GM18526 (cell line): ENCODE results near the gene PHF13.

Experiments
- POLR2A ChIP-seq: IDR thresholded peaks from 3 replicates; pipeline ENCODE4 v1.6.1; 2011; ENCODE audit not compliant: insufficient read length; ENCODE audit errors: extremely low read depth

The PHF13 gene

GRCh38 chr1:6614929-6615785, 1.6 kb downstream of the PHF13 start:
- TF ChIP-seq POLR2A = no peak

DNA sequence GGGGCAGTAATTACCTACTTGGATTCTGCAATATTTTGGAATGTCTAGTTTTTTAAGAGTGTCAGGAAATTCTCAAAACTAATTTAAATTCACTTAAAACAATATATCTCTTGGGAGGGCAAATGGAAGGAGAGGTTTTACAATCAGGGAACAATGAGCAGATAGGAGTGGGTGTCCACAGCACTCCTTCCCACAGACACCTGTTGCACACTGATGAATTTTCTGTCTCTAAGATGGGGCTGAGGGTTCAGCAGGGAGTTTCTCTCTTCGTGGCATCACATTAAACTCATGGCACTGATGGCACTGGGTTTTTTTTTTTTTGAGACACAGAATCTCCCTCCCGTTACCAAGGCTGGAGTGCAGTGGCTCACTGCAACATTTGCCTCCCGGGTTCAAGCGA, 5.5 kb downstream of the PHF13 start:
- no peak for TF ChIP-seq POLR2A

- TF ChIP-seq POLR2A = no peak
Observed at GRCh38 chr1:6621429-6622391, 8.2 kb downstream of the PHF13 start.

DNA sequence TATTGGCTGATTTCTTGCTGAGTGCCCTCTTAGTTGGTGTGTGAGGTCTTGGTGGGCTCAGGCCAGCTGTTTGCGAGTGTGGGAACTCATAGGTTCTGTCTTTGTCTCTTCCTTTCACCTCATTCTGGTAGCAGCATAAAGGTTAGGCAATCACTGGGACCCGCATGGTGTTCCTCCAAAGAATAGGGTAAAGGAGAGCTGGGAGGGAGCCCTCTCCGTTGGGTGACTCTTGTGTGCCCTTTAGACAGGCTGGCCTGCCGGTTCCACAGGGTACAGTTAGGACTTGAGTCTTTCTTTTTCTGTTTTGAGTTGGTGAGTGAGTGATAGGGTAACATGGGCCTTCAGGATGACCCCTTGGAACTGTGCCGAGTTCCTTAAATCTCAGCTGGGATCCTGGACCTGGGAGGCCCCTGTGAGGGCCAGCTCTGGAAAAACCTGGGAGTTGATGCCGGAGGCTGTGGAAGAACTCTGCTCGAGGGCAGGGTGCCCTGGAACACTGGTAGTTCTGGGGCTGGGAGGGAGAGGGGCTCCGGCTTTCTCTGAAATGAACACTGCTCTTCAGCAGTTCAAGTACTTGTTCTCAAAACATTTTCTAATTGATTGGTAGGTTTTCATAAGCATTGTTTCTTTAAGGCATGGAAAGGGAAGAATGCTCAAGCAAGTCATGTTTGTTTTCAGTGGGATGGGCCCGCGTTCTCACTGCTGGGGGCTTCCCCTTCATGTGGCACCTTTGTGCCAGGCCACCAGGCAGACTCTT, 9.0 kb downstream of the PHF13 start:
- TF ChIP-seq POLR2A = no peak

DNA sequence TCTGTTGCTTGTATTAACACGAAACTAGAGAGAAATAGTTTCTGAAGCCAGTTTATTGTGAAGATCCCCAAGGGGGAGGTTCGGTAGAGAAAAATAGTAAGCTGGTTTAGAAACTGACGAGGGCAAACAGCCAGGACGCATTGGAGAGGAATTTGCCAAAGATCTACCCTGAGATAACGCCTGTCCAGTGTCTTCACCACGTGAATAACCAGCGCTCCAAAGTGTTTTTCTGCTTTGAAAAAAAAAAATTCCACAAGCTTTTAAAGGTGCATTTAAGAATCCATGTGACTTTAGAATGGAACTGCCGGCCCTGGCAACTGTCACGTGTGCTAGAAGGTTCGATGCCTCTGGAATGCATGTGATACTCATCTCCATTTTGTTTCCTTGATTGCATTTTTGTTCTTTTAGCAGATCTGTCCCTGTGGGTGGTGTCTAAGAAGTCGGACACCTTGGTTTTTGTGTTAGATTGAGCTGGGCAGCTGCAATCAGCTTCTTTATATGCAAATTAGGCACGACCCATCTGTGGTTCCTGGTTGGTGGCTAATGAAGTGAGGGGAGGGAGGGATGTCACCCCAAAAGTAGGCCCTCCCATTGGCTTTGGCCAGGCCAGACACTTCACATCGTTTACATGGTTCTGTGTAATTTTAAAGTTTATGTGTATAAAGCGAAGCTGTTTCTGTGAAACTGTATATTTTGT, 9.9 kb downstream of the PHF13 start:
- TF ChIP-seq POLR2A = no peak

DNA sequence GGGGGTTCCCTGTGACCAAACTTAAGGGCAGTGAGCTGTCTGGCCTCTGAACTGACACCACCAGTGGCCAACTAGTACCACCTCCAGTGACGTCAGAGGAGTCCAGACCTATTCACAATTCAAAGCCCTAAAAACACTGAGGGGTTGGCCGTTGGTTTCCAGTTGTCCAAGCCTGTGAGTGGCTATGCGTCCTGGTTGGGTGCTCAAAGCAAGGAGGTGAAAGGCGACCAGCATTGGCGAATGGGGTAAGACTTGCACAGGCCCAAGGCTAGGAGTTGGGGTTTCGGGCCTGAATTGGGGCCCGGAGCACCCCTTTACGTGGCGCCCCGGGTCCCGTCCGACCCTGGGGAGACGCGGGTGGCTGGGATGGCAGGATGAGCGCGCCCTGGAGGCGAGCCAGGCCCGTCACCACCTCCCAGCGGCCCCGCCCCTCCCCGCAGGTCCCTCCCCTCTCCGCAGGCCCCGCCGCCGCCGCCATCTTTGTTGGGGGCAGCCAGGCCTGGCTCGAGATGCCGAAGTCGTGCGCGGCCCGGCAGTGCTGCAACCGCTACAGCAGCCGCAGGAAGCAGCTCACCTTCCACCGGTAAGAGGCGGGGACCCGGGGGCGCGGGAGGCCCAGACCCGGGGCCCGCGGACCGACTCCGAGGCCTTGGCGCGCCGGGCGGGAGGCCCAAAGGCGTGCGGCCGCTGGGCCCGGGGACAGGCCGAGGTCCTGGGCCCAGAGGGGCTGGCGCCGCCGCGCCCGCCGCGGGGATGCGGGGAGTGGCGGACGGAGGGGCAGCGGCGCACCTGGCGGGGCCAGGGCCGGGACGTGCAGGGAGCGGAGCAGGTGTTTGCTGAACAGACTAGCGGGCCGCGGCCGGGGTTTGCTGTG, 11.4 kb downstream of the PHF13 start, which contains the start of gene THAP3:
THAP3 (plus strand) TSS at position 159 of the 874 bp plus-strand sequence; CDS start at position 510, 351 bp downstream.
- TF ChIP-seq POLR2A = no peak

DNA sequence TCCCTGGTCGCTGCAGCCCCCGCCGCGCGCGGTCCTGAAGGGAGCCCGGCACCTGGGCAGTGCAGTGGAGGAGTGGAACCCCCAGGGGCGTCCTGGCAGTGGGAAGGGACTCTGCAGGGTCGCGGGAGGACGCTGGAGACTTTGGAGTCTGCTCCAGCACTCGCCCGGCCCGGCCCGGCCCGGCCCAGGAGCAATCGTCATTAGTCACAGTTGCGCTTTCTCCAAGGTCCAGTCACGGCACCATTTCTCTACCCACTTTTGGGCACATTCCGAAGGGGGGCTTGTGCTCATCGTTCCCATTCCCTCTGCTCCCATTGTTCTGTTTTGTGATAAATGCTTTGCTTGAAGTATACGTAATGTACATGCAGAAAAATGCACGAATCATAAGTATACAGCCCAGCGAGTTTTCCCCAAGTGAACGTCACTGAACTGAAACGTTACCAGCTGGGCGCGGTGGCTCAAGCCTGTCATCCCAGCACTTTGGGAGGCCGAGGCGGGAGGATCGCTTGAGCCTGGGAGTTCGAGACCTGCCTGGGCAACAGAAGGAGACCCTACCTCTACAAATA, 12.1 kb downstream of the PHF13 start:
- TF ChIP-seq POLR2A = no peak

DNA sequence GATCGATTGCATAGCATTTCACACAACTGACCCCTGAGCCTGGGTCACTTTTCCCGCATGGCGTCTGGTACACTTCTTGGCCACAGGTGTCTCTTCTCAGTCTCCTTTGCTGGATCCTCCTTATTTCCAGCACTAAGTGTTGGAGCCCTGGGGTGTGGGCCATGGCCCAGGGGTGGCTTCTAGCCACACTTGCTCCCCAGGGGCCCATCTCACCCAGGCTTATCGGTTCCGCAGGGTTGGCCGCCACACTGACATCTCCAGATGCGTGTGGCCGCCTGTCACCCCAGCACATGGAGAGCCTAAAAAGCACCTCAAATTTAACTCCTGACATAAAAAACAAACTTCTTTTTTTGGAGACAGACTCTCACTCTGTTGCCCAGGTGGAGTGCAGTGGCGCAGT, 13.5 kb downstream of the PHF13 start:
- TF ChIP-seq POLR2A = no peak

GRCh38 chr1:6627841-6628545, 14.5 kb downstream of the PHF13 start:
- no peak for TF ChIP-seq POLR2A

GRCh38 chr1:6628971-6629479, 15.5 kb downstream of the PHF13 start:
- TF ChIP-seq POLR2A = no peak

GRCh38 chr1:6630027-6630426, 16.5 kb downstream of the PHF13 start:
- no peak for TF ChIP-seq POLR2A

GRCh38 chr1:6631058-6631457, 17.5 kb downstream of the PHF13 start:
- TF ChIP-seq POLR2A = no peak
